ENCODE data around the gene PSMC3IP. TPM values are rescaled to one million over a fixed set of nuclear protein-coding genes. Genes with fewer than 3 reads are reported as not detected.
A peak's percentile ranks its signal among the peaks of the same experiment; 100 is the strongest.

PSMC3IP gene
- total and polyA plus RNA-seq, 2 donors (not counting 3 experiments of a cell fraction or from before 2014, with no cell fraction given), result 5.9 to 19.3 TPM

DNA sequence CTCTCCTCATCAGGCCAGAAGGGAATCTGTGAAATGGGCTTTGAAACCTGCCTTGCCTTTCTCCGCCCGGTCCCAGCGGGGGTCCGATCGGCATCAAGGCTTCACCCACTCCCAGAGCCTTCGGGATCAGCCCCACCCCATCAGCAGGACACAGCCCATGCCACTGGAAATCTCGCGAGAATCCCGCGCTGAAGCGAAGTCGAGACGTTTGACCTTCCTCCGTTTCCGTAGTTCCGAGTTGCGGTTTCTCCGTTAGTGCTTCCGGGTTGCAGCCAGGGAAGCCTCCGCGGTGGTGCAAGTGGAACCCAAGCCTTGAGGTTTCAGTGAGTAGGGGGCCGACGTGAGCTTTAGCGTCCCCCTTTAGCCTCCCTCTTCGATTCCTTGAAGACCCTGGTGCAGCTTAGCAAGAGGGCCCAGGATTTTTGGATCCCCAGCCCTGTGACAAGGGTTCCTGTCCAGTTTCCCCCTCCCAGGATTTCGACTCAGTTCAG is 15.6 kb downstream of the PSMC3IP start, which contains the start of gene COASY:
Gene COASY, plus strand, starts transcription at position 252 of the 491 bp plus-strand sequence. CDS start 475 bp downstream, outside the sequence.
- FAIRE-seq, result peak; percentile 99
- no TSS peak for BruUV-seq (replicated peaks)
- H3K4me2 ChIP-seq (ENCODE audit: insufficient read depth, low read length), result peak within 1 kb of the TSS; percentile 75
- no peak for TF ChIP-seq EZH2 (IDR thresholded peaks at IDR 0.05; ENCODE audit: borderline replicate concordance, low read depth, low read length, severe bottlenecking)
- TF ChIP-seq POLR2AphosphoS5 (IDR thresholded peaks at IDR 0.05; ENCODE audit: insufficient read depth, low read depth, low read length), result peak; percentile 81
- peak; percentile 83 for TF ChIP-seq POLR2A (IDR thresholded peaks at IDR 0.05; ENCODE audit: low read depth, low read length)
- TF ChIP-seq, protein P1, sequence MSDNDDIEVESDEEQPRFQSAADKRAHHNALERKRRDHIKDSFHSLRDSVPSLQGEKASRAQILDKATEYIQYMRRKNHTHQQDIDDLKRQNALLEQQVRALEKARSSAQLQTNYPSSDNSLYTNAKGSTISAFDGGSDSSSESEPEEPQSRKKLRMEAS (IDR thresholded peaks at IDR 0.05; ENCODE audit: insufficient read depth, insufficient read length), result peak; percentile 41
- no peak for TF ChIP-seq GATA2 (IDR thresholded peaks at IDR 0.05; ENCODE audit: insufficient read depth, insufficient read length, low read depth, low read length)
- TF ChIP-seq, protein P2, sequence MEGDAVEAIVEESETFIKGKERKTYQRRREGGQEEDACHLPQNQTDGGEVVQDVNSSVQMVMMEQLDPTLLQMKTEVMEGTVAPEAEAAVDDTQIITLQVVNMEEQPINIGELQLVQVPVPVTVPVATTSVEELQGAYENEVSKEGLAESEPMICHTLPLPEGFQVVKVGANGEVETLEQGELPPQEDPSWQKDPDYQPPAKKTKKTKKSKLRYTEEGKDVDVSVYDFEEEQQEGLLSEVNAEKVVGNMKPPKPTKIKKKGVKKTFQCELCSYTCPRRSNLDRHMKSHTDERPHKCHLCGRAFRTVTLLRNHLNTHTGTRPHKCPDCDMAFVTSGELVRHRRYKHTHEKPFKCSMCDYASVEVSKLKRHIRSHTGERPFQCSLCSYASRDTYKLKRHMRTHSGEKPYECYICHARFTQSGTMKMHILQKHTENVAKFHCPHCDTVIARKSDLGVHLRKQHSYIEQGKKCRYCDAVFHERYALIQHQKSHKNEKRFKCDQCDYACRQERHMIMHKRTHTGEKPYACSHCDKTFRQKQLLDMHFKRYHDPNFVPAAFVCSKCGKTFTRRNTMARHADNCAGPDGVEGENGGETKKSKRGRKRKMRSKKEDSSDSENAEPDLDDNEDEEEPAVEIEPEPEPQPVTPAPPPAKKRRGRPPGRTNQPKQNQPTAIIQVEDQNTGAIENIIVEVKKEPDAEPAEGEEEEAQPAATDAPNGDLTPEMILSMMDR (IDR thresholded peaks at IDR 0.05; ENCODE audit: extremely low read depth in 1 of 2, insufficient read depth in 1 of 2, low read depth in 1 of 2, low read length in 2 of 2), result no peak
- H3K4me3 ChIP-seq (replicated peaks in 1 of 3; ENCODE audit: insufficient read depth in 1 of 3, low read depth in 1 of 3, low read length in 3 of 3), result peak within 1 kb of the TSS; percentile 79 to 88 (median 88)
- peaks cover 19% of the 10 kb centered on the region for H3K79me2 ChIP-seq (ENCODE audit: control insufficient read depth, insufficient read depth, low read length)
- ChIA-PET POLR2A (no interaction called here), CTCF (no interaction called here)
- DNase-seq (ENCODE audit: low read depth, low spot score), result peak; percentile 97
- dilution Hi-C loops (cut with MboI; ENCODE audit: extremely low pct_ligation_motif_present, low sequenced_read_pairs) (no loop called here), intact Hi-C loops (cut with micrococcal nuclease) (no loop called here)
- no peaks in the 10 kb centered on the region for H3K9me1 ChIP-seq (replicated peaks; ENCODE audit: control insufficient read depth, extremely low read depth, insufficient read depth, low read length)
- H3K9me3 ChIP-seq (replicated peaks; ENCODE audit: control insufficient read depth, insufficient read depth, low read length), result no peaks in the 10 kb centered on the region
- peaks cover 4 to 21% of the 10 kb centered on the region in 2 experiments for H3K36me3 ChIP-seq (ENCODE audit: control insufficient read depth in 2 of 2, extremely low read depth in 1 of 2, insufficient read depth in 2 of 2, low read length in 2 of 2)
- H3K27me3 ChIP-seq (ENCODE audit: control insufficient read depth in 2 of 2, insufficient read depth in 2 of 2, low read length in 2 of 2), result no peaks in the 10 kb centered on the region
- peaks cover 24% of the 10 kb centered on the region for H3K4me1 ChIP-seq (ENCODE audit: control insufficient read depth, extremely low read depth, insufficient read depth, low read length)
- H2AFZ ChIP-seq (ENCODE audit: low read depth, low read length), result peak within 1 kb of the TSS; percentile 77
- H3K27ac ChIP-seq (ENCODE audit: insufficient read depth, low read depth, low read length), result peak within 1 kb of the TSS; percentile 72
- H3K9ac ChIP-seq (replicated peaks; ENCODE audit: extremely low read depth, insufficient read depth, low read length), result peak within 1 kb of the TSS; percentile 90
- H4K20me1 ChIP-seq (replicated peaks; ENCODE audit: control insufficient read depth, extremely low read depth, insufficient read depth, low read length), result no peaks in the 10 kb centered on the region

All from endothelial cell of umbilical vein (primary cell).